HG03442 (cell line): ENCODE data around the gene SURF2.
A peak's percentile ranks its signal among the peaks of the same experiment; 100 is the strongest.

Experiments used
- ATAC-seq: cut with Tn5 transposase; IDR thresholded peaks from one replicate; pipeline ENCODE4 v1.9.1; 2021; ENCODE audit warnings: mild to moderate bottlenecking, moderate library complexity; ENCODE audit not compliant: unreplicated experiment

SURF2 gene

GRCh38 chr9:133396952-133397351 lies 40.6 kb downstream of the SURF2 start:
- no peak for ATAC-seq

GRCh38 chr9:133397370-133397769 lies 41.0 kb downstream of the SURF2 start:
- ATAC-seq: no peak

GRCh38 chr9:133397895-133398294 lies 41.5 kb downstream of the SURF2 start:
- ATAC-seq: no peak

- no peak for ATAC-seq
Observed at GRCh38 chr9:133400292-133400691, 43.9 kb downstream of the SURF2 start.

DNA sequence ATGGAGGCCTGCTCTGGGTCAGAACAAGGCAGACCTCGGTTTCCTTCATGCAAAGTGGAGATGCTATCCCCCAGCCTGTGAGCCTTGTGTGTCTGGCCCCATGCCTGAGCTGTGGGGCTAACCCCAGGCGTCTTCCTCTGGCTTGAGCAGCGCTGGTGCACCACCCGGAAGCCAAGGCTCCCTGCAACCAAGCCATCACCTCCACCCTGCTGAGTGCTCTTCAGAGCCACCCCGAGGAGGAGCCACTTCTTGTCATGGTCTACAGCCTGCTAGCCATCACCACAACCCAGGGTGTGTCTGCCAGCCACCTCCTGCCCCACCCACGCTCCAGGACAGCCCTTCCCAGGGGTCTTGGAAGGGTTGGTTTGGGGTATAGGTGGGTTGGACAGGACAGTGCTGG lies 45.2 kb downstream of the SURF2 start:
- no peak for ATAC-seq

DNA sequence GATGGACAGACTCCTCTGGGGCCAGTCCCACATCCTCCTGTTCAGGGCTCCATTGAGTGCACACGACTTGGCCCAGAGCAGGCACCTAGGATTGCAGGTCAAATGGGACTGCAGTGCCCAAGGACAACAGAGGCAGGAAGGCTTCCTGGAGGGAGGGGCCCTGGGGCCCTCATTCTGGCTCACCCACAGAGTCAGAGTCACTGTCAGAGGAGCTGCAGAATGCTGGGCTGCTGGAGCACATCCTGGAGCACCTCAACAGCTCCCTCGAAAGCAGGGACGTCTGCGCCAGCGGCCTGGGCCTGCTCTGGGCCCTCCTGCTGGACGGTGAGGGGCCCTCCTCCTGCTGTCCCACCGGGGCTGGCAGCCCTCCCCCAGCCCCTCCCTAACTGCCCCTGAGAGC lies 46.3 kb downstream of the SURF2 start:
- no peak for ATAC-seq

DNA sequence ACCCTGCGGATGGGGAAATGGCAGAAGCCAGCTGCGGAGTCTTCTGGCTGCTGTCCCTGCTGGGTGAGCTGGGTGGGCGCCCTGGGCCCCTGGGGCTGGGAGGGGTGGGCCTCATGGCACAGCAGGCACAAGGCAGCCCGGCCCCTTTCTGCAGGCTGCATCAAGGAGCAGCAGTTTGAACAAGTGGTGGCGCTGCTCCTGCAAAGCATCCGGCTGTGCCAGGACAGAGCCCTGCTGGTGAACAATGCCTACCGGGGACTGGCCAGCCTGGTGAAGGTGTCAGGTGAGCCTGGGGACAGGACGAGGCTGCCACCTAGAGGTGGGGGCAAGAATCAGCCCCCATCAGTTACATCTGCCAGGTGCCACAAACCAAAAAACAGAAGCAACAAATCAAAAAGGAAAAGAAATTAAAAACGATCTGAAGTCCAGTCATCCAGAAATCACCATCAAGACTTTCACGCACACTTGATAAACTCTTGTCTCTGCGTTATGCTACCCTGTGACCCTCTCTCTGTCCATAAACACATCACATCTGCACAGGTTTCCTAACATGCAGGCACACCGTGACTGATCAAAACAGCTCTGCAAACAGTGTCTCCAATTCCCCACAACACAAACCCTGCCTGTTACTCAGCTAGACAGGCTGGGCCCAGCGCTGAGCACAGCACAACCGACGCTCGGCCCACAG lies 47.6 kb downstream of the SURF2 start:
- ATAC-seq: no peak

DNA sequence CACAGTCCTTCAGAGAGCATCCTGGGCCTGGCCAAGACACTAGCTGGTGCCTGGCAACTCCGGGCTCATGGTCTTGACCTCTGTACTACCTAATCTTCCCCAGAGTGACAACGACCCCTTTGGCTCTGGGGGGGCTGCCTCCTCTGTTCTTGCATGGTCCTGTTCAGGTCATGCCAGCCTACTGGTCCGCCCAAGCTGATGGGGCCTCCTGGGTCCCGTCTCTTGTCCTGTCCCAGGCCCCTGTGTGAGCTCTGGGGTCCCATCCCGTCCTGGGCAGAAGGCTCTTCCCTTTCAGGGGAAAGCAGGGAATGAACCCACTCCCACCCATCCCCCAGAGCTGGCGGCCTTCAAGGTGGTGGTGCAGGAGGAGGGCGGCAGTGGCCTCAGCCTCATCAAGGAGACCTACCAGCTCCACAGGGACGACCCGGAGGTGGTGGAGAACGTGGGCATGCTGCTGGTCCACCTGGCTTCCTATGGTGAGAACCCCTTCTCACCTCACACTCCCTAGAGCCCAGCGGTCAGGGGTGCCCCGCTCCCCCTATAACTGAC lies 48.2 kb downstream of the SURF2 start:
- no peak for ATAC-seq

GRCh38 chr9:133405508-133406438 lies 49.4 kb downstream of the SURF2 start:
- ATAC-seq: no peak

- ATAC-seq: peak; percentile 61
Observed at GRCh38 chr9:133406480-133407307, 50.3 kb downstream of the SURF2 start.

- ATAC-seq: no peak
Observed at GRCh38 chr9:133408042-133408441, 51.7 kb downstream of the SURF2 start.
